NK-92 treated with Interleukin-12 subunit alpha and Interleukin-12 subunit beta, amount 100 ng/mL, for 24 hours (cell line): ENCODE measurements around the gene CFAP54.
"Not testable (repeated sequence)": the region's sequence is repeated elsewhere in the genome, so short reads cannot be mapped to it uniquely, and the experiment has no call there.

Experiments used
- DNase-seq: peaks from one replicate; lab custom pipeline; 2025; lab: John Stamatoyannopoulos, UW

CFAP54 gene

DNA sequence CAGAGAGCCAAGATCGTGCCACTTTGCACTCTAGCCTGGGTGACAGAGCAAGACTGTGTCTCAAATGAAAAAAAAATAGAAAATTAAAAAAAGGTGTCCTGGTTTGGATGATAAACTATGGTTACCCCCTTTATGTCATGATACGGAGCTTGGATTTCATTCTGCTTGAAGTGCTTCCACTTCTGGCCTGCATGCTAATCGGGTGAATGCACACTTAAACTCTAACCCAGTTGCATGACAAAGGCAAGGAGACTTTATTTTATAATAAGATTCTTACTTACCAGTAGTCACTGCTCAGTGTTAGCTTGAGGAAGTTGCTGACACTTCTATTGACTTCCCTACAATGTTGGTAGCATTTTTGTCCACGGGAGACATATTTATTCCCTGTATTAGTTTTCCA, 24.3 kb downstream of the CFAP54 start:
- no peak for DNase-seq

DNA sequence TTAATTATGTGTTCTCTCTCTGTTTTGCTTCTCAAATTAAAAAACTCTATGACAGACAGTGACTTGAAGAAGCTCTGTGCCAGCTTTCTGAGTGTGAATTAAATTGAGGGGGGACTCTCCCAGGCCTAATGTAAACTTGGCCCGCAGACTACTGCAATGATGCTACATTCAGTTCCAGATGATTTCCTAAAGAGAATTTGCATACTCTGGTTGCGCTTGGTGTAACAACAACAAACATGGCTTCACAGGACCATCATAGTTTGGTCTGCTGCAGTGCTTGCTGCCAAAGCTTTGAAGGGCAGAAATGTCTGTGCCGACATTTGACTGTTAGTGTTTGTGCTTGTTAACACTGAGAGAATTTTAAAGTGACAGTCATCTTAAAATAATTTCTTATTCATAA, 25.0 kb downstream of the CFAP54 start:
- no peak for DNase-seq

DNA sequence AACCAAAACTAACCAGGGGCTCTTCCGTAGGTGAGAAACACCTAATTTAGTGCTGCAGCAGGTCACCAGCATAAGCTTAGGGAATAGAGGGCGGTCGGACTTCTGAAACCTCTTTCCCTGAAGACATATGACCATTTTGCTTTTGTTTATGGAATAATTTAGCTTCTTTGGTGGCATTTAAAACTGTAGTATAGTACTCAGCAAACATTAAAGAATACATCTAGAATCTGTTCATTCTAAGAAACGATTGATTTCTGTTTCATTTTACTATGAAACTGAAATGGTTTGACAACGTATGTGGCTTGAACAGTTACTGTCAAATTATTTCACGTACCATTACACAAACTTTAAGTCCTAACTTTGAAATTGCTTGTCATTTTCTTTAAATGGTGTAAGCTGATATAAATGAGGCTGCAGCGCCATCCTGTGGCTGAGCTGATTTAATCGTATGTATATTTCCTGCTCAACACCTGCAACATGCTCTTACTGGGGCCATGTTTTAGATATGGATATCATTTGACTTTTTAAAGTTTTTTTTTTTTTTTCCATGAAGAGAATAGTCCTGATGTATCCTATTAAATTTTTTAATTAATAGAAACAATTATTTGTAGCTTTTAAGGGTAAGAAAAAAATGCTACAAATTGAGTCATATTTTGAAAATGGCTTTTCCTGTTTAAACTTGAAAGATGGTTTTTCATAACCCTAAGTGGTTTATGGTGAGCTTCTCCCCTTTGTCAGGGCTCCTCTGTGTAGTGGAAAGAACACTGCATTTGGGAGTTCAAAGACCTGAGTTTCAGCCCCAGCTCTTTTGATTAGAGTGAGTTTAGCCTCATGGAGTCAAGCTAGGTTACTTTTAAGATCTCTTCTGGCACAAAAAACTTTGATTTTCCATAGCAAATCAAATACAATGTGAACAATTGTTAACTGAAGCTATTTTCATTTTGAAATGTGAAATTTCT, 27.4 kb downstream of the CFAP54 start:
- DNase-seq = peak; percentile 33

GRCh38 chr12:96520767-96521166, 31.4 kb downstream of the CFAP54 start:
- no peak for DNase-seq

- DNase-seq = no peak
Observed at GRCh38 chr12:96521895-96522682, 32.7 kb downstream of the CFAP54 start.

GRCh38 chr12:96522690-96523089, 33.3 kb downstream of the CFAP54 start:
- no peak for DNase-seq

DNA sequence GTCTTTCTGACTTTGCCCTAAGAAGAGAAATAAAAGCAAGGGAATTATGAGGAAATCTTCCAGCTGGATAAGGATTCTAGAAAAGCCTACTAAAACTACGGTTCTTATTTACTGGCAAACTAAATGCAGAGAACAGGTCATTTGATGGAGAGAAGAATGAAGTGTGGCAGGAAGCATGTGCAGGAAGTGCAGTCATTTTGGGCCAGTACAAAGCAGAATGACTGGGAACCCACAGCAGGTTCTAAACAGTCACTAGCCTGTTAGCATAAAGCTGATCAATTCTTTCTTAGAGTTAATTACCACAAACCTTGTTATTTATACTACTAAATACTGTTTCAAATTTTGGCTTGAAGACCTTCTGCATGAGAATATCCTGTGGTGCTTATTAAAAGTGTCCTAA, 36.7 kb downstream of the CFAP54 start:
- DNase-seq = no peak

DNA sequence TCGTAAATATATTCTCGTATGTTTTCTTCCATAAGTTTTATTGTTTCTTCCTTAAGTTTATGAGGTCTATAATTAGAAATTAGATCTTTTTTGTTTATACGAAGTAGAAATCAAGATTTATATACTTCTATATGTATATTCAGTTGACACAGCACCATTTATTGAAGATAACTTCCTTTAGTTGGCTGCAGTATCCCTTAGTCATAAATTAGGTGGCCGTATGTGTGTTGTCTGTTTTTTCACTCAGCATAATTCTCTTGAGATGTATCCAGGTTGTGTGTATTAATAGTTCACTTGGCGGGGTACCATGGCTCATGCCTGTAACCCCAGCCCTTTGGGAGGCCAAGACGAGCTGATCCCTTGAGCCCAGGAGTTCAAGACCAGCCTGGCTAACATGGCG, 40.5 kb downstream of the CFAP54 start:
- DNase-seq = no peak

DNA sequence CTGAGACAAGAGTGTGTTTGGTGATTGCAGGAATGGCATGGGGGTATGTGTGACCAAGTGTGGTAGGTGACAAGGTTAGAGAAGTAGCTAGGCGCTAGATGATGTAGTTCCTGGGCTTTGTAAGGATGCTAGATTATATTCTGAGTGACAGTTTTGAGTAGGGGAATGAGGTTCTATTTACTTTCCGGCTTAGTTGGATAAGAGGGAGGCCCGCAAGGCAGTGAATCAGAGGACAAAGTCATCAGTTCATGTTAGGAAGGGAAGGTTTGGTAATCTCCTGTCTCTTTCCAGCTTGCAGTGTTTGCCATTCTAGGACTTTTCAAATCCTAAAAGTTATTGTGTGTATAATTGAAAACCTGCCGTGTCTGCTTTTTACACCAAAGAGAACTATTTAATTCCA, 45.0 kb downstream of the CFAP54 start:
- no peak for DNase-seq

DNA sequence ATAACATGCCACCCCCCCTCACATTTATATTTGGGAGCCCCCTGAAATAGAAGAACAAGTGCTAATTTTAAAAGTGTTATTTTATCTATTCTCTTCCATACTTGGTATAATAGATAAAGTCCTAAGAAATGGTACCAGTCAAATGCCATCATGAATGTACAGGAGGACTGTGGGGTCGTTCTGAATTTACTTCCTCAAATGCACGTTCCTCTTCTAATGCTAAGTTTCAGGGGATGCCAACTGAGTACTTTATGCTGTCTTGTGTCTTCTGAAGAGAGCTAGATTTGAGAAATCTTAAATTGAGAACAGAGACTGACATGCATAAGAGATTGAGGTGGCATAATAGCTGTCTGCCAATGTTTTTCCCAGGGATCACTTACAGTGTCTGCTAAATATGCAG, 59.0 kb downstream of the CFAP54 start:
- no peak for DNase-seq

GRCh38 chr12:96549341-96549740, 60.0 kb downstream of the CFAP54 start:
- no peak for DNase-seq

DNA sequence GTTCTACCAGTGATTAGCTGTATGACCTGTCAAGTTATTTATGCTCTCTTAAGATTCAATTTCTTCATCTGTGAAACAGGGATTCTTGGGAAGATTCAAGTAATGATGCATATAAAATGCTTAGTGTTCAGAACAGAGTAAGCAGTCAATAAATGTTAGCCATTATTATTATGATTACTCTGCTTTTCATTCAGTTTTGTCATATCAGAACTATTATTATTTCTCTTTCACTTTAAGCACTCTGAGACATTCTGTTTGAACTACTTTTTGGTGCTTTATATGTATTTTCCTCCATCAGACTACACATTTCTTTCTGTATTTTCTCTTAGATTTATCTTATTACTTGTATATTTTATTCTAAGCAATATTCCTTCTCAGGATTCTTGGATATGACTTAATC, 81.2 kb downstream of the CFAP54 start:
- DNase-seq = no peak

GRCh38 chr12:96571101-96571862, 81.9 kb downstream of the CFAP54 start:
- DNase-seq = no peak

DNA sequence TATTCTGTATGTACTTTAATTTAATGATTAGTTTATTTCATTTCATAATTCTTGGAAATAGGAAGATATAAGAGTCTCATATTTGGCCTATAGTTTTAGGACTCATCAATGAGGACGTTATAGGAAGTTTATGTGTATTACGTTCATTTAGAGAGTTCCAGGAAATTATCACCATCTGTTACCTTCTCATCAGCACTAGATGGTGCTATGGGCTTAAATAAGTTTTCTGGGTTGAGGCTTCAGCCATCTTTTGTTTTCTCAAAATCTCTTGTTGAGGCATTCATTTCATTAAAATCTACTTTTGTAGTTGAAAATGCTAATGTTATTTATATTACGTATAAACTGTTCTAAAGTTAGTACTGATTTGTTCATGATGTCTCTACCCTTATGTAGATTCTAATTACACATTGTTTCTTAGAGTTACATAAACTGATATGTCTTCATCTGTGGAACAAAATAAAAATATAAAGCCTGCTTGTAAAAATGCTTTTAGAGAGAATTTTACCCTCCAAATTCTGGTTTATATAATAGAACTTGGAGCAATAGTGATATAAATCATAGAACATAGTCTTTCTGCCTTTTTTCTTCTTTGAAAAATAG, 89.2 kb downstream of the CFAP54 start:
- no peak for DNase-seq

- DNase-seq = no peak
Observed at GRCh38 chr12:96585977-96586376, 96.6 kb downstream of the CFAP54 start.

DNA sequence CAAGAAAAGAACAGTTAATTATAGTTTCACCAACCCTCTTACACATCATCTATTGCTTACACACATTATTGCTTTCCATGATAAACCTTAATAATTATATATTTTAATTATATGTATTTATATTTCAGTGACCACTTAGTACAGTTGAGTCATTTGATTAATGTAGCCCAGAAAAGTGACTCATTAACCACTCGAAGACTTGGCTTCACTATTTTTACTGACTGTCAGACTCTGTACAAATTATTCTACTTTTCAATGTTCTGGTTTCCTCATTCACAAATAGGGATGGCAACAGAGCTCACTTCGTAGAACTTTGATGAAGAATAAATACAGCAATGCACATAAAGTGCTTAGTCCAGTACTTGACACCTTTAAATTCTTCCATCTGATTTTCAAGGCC, 98.3 kb downstream of the CFAP54 start:
- DNase-seq = no peak

DNA sequence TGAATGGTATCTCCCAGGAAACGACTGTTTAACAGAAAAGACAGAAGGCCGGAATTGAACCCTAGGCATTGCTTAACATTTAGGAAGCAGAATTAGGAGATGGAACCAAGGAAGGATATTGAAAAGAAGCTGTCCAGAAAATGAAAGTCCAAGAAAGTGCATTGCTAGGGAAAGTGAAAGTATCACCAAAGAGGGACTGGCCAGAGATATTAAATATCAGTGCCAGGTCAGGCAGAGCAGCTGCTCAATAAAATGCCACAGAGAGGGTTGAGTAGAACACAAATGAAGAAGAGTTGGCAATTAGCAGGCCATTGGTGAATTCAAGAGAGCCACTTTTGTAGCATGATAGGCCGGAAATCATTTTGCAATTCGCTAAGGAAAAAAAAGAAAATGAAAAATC, 101.6 kb downstream of the CFAP54 start:
- no peak for DNase-seq

DNA sequence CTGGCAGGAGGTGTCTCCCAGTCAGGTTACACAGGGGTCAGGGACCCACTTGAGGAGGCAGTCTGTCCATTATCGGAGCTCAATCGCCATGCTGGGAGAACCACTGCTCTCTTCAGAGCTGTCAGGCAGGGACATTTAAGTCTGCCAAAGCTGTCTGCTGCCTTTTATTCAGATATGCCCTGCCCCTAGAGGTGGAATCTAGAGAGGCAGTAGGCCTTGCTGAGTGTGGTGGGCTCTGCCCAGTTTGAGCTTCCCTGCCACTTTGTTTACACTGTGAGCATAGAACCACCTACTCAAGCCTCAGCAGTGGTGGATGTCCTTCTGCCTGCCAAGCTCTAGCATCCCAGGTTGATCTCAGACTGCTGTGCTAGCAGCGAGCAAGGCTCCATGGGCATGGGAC, 115.0 kb downstream of the CFAP54 start:
- not testable (repeated sequence) for DNase-seq

DNA sequence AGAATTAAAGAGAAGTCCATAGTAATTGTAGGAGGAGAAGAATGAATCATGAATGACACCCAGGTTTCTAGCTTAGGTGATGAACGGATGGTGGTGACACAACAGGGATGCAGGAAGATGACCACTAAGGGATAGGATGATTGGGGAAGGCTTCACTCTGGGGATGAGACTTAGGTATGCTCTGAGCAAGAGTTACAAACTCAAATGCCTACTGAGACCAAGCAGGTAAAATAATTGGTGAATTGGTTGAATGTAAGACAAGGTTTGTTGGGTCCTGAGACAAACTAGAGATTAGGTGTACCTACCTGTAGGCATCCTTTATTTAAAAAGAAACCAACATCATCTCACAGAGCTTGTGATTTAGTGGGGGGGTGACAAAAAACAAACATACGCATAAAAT, 116.3 kb downstream of the CFAP54 start:
- no peak for DNase-seq

- no peak for DNase-seq
Observed at GRCh38 chr12:96606134-96606533, 116.8 kb downstream of the CFAP54 start.

GRCh38 chr12:96606644-96607043, 117.3 kb downstream of the CFAP54 start:
- DNase-seq = no peak

GRCh38 chr12:96617178-96617577, 127.8 kb downstream of the CFAP54 start:
- DNase-seq = no peak
